Raji (cell line): ENCODE results near the gene TSPAN17.

Source experiments
- POLR2A ChIP-seq: IDR thresholded peaks from 2 replicates; pipeline ENCODE4 v1.6.1; 2011; ENCODE audit warnings: low read depth, low read length, control low read depth; ENCODE audit not compliant: insufficient read depth

Gene TSPAN17

DNA sequence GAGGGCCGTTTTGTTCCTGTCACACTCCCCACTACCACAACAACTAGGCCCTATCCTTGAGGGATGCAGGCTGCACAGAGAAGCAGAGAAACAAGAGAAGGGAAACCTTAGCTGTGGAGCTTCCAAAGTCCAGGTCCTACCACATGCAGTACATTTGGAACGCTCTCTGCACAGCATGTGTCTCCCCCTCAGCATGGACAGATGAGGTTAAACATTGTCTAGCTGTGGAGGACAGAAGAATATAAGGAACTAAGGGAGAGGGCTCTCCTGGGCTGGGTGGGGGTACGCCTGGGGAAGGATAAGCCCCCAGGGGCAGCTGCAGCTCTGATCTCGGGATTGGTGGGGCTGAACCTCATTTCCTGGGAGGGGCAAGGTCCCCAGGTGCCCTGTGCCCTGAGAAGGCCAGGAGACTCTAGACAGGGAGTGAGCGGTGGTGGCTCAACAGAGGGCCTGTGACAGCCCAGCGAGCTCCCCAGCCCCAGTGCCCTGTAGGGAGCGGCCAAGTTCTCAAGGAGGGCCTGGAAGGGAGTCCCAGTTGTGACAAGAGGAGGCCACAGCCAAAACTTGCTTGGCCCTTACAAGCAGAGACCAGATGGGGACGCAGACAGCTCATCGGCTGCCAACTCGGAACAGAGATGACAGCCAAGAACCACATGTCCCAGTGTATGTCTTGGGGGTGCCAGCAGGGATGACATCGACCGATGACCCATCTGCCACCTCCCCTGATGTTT is 30.1 kb downstream of the TSPAN17 start:
- TF ChIP-seq POLR2A, result no peak

DNA sequence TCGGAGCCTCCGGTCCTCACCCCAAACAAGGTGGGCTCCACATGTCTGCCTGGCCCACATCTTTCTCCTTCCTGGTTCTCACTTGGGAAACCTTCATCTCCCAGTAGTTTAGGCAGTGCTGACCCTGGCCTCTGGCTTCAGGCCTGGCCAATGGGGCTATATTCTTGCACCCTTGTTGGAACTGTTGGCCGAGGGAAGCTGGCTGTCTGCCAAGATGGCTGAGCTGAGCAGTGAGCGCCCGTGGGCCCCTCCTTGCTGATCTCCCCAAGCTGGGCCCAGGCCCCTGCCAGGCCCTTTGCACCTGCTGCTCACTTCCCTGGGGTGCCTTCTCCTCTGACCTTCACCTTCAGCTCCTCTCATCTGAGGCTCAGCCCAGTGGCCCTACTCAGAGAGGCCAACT is 31.3 kb downstream of the TSPAN17 start:
- no peak for TF ChIP-seq POLR2A

GRCh38 chr5:176679365-176680225 is 32.3 kb downstream of the TSPAN17 start:
- no peak for TF ChIP-seq POLR2A

GRCh38 chr5:176680226-176680563 is 32.9 kb downstream of the TSPAN17 start:
- TF ChIP-seq POLR2A, result no peak

GRCh38 chr5:176682016-176682531 is 34.8 kb downstream of the TSPAN17 start:
- TF ChIP-seq POLR2A, result no peak

DNA sequence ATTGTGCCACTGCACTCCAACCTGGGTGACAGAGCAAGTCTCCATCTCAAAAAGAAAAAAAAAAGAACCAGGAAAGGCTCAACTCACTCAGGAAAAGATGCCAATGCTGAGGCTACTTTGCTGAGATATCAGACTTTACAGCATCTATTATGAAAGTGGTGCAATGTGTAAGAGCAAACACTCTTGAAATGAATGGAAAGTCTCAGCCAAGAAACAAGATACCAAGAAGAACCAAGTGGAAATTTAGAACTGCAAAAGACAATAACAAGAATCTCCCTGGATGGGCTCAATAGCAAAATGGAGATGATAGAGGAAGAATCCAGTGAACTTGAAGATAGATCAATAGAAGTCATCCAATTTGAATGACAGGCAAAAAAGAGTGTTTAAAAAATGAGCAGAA is 37.7 kb downstream of the TSPAN17 start:
- TF ChIP-seq POLR2A, result no peak

GRCh38 chr5:176687247-176687646 is 40.0 kb downstream of the TSPAN17 start:
- TF ChIP-seq POLR2A, result no peak

DNA sequence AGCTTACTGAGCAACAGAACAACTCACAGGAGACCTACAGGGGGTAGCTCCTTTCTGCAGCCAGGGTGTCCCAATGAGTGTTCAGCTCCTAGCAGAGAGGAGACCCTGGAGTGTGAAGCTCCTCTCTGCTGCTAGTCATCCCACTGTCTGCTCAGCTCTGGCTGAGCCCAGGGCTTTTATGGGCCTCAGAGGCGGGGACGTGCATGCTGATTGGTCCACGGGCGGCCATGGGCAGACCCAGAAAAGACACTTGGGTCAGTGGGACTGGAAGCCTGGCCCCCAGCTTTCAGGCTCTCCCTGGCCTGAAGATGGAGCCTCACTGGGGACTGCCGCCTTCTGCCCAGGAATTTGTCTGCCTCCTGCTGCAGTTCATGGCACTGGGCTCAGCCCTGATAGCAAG is 40.6 kb downstream of the TSPAN17 start:
- TF ChIP-seq POLR2A, result no peak

GRCh38 chr5:176690911-176691310 is 43.6 kb downstream of the TSPAN17 start:
- TF ChIP-seq POLR2A, result no peak

GRCh38 chr5:176691524-176691923 is 44.2 kb downstream of the TSPAN17 start:
- no peak for TF ChIP-seq POLR2A

- TF ChIP-seq POLR2A, result no peak
These were observed 45.0 kb downstream of the TSPAN17 start for GRCh38 chr5:176692326-176692725.

DNA sequence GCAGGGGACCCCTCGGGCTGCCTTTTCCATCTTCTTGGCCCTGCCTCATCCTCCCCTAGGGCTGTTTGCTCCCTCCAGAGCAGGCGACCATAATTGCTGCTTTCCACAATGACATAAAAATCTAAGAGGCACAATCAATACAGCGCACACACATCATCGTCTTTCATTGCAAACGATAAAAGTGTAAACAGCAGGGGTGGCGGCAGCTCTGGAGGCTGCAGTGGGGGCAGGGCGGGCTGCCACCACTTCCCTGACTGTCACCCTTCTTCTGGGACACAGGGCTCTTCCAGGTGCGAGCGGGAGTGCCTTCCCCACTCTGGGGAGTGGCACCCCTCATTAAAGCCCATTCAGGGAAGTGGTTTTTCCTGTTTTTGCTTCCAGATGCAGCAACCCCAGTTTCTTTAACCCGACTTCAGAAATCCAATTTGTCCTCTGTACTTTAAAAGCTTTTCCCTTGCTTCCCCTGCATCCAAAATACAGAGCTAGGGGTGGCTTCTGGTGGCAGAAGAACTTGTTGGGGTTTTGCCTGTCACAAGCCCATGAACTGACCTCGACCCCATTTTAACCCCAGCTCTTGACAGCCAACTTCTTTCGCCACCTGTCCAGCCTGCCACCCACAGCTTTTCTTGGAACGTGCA is 45.7 kb downstream of the TSPAN17 start:
- TF ChIP-seq POLR2A, result no peak

DNA sequence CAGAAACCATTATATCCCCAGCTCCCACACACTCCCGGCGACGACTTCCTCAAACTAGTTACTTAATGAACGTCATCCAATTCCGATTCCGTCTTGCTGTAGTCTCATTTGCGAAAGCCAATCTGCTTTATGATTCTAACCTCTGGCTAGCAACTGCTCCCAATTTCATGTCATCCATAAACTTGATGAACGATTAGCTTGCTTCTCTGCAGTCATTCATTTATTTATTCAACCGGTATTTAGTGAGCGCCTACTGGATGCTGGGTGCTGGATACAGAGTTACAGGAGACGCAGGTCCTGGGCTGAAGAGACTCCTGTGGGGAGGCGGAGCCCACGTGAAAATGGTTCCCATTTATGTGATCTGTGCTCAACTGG is 46.2 kb downstream of the TSPAN17 start:
- TF ChIP-seq POLR2A, result no peak

DNA sequence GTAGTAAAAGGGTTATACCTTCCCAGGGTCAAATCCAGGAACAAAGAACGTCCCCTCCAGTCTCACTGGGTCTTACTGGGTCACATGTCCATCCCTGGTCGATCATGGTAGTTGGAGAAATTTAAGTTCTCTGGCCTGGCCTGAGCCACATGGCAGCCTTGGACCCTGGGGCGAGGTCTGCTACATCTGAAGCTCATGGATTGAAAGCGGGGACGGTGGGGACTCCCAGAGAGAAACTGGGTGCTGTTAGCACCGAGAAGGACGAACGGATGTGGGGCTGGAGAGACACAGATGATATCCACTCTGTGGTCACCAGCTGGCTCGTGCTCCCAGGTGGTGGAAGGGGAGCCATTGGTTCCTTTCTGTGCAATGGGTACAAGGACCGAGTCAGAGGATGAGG is 46.9 kb downstream of the TSPAN17 start:
- TF ChIP-seq POLR2A, result no peak

DNA sequence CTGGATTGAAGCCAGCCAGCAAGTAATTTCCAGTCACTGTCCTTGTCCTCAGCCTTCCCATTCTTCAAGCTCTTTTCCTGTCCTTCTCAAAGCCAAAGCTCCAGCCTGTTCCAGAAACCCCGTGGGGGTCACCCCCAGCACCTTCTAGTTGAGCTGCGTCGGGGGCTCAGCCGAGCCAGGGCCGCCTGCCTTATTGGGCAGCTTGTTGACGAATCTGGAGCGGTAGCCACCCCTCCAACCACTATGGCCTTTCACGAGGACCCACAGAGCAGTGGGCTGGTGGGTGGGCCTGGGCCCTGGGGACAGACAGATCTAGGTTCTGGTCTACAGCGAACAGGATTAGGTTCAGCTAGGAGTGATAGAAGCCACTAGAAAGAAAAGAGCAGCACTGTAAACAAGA is 47.3 kb downstream of the TSPAN17 start:
- TF ChIP-seq POLR2A, result no peak

DNA sequence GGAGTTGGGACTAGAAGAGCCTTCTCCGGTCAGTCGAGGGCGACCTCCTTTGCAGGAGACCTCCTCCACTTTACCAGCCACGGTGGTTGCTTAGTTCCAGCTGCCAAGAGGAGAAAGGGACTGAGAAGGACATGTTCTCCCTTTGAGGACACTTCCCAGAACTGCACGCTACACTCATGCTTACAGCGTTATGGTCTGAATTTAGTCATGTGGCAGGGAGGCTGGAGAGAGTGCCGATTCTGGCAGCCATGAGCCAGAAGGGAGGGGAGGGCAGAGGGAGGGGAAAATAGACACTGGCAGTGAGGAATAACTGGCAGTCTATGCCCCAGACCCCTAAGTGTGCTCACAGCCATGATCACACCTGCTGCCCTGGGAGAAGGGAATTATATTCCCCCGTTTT is 47.8 kb downstream of the TSPAN17 start:
- TF ChIP-seq POLR2A, result no peak
